ENCODE data around the gene GALNT11. TPM values are rescaled to one million over a fixed set of nuclear protein-coding genes. Genes with fewer than 3 reads are reported as not detected.
"Not testable (repeated sequence)": the region's sequence is repeated elsewhere in the genome, so short reads cannot be mapped to it uniquely, and the experiment has no call there.

Gene GALNT11
- total and polyA plus RNA-seq, 12 donors, result 13.2 to 28.4 (median 21.7) TPM

DNA sequence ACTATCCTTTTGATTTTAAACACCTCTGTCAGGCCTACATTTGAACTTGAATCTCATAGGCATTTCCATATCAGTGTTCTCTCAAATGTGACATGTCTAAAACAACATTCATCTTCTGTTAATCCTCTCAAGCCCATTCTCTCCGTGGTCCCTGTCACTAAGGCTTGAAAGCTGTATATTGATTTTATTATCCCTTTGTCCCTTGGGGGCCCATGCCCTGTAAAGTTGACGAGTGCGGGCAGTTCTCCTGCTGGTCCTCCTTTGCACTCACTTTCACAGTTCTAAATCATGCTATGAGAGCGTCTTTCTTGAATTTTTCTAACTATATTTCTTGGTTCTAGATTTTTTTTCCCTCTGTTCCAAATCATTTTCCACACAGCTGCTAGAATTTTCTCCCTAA lies 27.3 kb downstream of the GALNT11 start:
- Histone ChIP-seq H3K4me1 (peaks cover 0 to 16% (median 11%) of the 10 kb centered on the region in 9 donors), H3K4me3 (no peak overlapping the region), H3K36me3 (no peaks in the 10 kb centered on the region), H3K9me3 (peaks cover 0 to 13% (median 4%) of the 10 kb centered on the region in 11 donors), H3K27me3 (no peaks in the 10 kb centered on the region), H3K27ac (no peak overlapping the region)
- intact Hi-C loops (cut with DNase I), result no loop called here
- DNase-seq (no peak), ATAC-seq (no peak)
- TF ChIP-seq, protein P1, sequence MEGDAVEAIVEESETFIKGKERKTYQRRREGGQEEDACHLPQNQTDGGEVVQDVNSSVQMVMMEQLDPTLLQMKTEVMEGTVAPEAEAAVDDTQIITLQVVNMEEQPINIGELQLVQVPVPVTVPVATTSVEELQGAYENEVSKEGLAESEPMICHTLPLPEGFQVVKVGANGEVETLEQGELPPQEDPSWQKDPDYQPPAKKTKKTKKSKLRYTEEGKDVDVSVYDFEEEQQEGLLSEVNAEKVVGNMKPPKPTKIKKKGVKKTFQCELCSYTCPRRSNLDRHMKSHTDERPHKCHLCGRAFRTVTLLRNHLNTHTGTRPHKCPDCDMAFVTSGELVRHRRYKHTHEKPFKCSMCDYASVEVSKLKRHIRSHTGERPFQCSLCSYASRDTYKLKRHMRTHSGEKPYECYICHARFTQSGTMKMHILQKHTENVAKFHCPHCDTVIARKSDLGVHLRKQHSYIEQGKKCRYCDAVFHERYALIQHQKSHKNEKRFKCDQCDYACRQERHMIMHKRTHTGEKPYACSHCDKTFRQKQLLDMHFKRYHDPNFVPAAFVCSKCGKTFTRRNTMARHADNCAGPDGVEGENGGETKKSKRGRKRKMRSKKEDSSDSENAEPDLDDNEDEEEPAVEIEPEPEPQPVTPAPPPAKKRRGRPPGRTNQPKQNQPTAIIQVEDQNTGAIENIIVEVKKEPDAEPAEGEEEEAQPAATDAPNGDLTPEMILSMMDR (IDR thresholded peaks at IDR 0.05), result no peak
- 77 to 78% methylated on average over 4 of the region's 4 CpGs for WGBS, 2 donors

DNA sequence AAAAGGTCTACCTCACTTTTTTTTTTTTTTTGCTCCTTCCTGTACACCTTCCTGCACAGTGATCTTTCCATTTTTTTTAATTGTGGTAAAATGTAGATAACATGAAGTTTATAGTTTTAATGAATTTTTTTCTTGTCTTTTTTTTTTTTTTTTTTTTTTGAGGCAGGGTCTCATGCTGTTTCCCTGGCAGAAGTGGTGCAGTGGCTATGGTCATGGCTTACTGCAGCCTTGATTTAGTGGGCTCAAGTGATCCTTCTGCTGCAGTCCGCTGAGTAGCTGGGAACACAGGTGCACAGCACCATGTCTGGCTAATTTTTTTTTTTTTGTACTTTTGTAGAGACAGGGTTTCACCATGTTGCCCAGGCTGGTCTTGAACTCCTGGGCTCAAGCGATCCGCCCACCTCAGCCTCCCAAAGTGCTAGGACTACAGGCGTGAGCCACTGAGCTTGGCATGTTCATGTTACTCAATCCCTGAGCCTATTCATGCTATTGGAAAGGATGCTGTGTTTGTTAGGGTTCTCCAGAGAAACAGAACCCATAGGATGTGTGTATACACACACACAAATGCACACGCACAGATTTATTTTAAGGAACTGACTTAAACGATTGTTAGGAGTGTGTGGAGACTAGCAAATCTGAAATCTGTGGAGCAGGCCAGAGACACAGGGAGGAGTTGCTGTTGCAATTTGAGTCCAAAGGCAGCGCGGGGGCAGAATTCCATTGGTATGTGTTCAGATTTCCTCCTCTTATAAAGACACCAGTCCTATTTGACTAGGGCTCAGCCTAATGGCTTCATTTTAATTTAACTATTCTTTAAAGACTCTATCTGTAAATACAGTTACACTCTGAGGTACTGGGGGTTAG lies 29.1 kb downstream of the GALNT11 start:
- H3K9me3 ChIP-seq, result no peaks in the 10 kb centered on the region
- 66 to 75% methylated on average over 8 of the region's 8 CpGs for WGBS, 2 donors
- no peaks in the 10 kb centered on the region for H3K27me3 ChIP-seq
- ATAC-seq, result peak in 6 of 8 donors; percentile 57 to 88 (median 74)
- H3K27ac ChIP-seq, result peak overlapping the region in 2 of 10 donors; percentile 49
- TF ChIP-seq, protein P1 (IDR thresholded peaks at IDR 0.05), result peak in 2 of 9 donors; percentile 29 to 32
- intact Hi-C loops (cut with DNase I), result no loop called here
- no peak overlapping the region for H3K4me3 ChIP-seq
- H3K36me3 ChIP-seq, result no peaks in the 10 kb centered on the region
- DNase-seq, result peak in 1 of 2 donors; percentile 34
- peaks cover 0 to 30% (median 13%) of the 10 kb centered on the region in 9 donors for H3K4me1 ChIP-seq

DNA sequence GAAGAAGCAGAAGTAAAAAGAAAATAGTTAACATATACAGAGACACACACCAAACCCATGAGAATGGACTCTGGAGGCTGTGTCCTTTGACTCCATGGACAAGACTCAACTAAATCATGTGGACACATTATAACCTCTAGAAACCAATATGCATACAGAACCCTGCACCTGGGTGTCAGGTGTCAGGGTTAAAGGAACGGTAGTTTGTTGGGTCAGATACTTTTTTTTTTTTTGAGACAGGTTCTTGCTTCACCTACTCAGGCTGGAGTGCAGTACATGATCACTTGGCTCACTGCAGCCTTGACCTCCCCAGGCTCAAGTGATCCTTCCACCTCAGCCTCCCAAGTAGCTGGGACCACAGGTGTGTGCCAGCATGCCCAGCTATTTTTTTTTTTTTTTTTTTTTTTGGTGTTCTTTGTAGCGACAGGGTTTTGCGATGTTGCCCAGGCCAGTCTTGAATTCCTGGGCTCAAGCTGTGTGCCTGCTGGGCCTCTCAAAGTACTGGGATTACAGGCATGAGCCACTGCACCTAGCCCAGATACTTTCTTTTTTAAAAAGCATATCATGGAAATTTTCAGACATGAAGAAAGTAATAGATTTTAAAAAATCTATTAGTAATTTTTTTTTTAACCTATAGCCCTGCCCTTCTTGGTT lies 31.3 kb downstream of the GALNT11 start:
- ATAC-seq (no peak), DNase-seq (no peak)
- TF ChIP-seq, protein P1 (IDR thresholded peaks at IDR 0.05), result no peak
- Histone ChIP-seq H3K9me3 (peaks cover 0 to 7% (median 0%) of the 10 kb centered on the region in 11 donors), H3K36me3 (no peaks in the 10 kb centered on the region), H3K27me3 (no peaks in the 10 kb centered on the region), H3K4me3 (no peak overlapping the region), H3K4me1 (peaks cover 0 to 23% (median 7%) of the 10 kb centered on the region in 9 donors), H3K27ac (no peak overlapping the region)
- WGBS, 2 donors, result 78 to 96% methylated on average over 3 of the region's 3 CpGs
- intact Hi-C loops (cut with DNase I), result no loop called here

DNA sequence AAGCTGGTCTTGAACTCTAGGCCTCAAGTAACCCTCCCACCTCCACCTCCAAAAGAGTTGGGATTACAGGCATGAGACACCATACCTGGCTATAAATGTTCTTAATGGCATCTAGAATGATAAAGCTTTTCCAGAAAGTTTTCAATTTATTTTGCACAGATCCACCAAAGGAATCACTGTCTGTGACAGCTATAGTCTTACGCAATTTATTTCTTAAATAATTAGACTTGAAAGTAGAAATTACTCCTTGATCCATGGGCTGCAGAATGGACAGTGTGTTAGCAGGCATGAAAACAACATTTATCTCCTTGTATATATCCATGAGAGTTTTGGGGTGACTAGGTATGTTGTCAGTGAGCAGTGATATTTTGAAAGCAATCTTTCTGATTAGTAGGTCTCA lies 33.8 kb downstream of the GALNT11 start:
- H3K36me3 ChIP-seq, result no peaks in the 10 kb centered on the region
- H3K9me3 ChIP-seq, result peaks cover 0 to 13% (median 0%) of the 10 kb centered on the region in 11 donors
- ATAC-seq (no peak), DNase-seq (no peak)
- TF ChIP-seq, protein P1 (IDR thresholded peaks at IDR 0.05), result no peak
- H3K4me3 ChIP-seq, result no peak overlapping the region
- intact Hi-C loops (cut with DNase I), result no loop called here
- peaks cover 0 to 23% (median 7%) of the 10 kb centered on the region in 9 donors for H3K4me1 ChIP-seq
- 100% methylated on average over 1 of the region's 1 CpG for WGBS, 2 donors
- H3K27me3 ChIP-seq, result no peaks in the 10 kb centered on the region
- no peak overlapping the region for H3K27ac ChIP-seq

DNA sequence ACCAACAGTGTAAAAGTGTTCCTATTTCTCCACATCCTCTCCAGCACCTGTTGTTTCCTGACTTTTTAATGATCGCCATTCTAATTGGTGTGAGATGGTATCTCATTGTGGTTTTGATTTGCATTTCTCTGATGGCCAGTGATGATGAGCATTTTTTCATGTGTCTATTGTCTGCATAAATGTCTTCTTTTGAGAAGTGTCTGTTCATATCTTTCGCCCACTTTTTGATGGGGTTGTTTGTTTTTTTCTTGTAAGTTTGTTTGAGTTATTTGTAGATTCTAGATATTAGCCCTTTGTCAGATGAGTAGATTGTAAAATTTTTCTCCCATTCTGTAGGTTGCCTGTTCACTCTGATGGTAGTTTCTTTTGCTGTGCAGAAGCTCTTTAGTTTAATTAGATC lies 35.6 kb downstream of the GALNT11 start:
- WGBS, 2 donors, result 57 to 94% methylated on average over 1 of the region's 2 CpGs
- H3K36me3 ChIP-seq; DNase-seq; H3K27me3 ChIP-seq; H3K27ac ChIP-seq; ATAC-seq; intact Hi-C loops (cut with DNase I); H3K4me3 ChIP-seq: not testable (repeated sequence)
- peaks cover 0 to 14% (median 5%) of the 10 kb centered on the region in 9 donors for H3K4me1 ChIP-seq
- H3K9me3 ChIP-seq, result peaks cover 0 to 13% (median 0%) of the 10 kb centered on the region in 11 donors

DNA sequence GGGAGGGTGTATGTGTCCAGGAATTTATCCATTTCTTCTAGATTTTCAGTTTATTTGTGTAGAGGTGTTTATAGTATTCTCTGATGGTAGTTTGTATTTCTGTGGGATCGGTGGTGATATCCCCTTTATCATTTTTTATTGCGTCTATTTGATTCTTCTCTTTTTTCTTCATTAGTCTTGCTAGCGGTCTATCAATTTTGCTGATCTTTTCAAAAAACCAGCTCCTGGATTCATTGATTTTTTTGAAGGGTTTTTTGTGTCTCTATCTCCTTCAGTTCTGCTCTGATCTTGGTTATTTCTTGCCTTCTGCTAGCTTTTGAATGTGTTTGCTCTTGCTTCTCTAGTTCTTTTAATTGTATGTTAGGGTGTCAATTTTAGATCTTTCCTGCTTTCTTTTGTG lies 37.7 kb downstream of the GALNT11 start:
- H3K27ac ChIP-seq; ATAC-seq; H3K27me3 ChIP-seq; DNase-seq; intact Hi-C loops (cut with DNase I); H3K36me3 ChIP-seq; H3K4me3 ChIP-seq: not testable (repeated sequence)
- 81 to 100% methylated on average over 3 of the region's 3 CpGs for WGBS, 2 donors
- Histone ChIP-seq H3K9me3 (peaks cover 0 to 13% (median 0%) of the 10 kb centered on the region in 11 donors), H3K4me1 (peaks cover 0 to 10% (median 2%) of the 10 kb centered on the region in 9 donors)

DNA sequence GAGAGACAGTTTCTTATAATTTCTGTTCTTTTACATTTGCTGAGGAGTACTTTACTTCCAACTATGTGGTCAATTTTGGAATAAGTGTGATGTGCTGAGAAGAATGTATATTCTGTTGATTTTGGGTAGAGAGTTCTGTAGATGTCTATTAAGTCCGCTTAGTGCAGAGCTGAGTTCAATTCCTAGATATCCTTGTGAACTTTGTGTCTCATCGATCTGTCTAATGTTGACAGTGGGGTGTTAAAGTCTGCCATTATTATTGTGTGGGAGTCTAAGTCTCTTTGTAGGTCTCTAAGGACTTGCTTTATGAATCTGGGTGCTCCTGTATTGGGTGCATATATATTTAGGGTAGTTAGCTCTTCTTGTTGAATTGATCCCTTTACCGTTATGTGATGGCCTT lies 38.3 kb downstream of the GALNT11 start:
- intact Hi-C loops (cut with DNase I); H3K36me3 ChIP-seq; H3K4me1 ChIP-seq; ATAC-seq; H3K4me3 ChIP-seq; H3K27me3 ChIP-seq; H3K27ac ChIP-seq; DNase-seq: not testable (repeated sequence)
- 96 to 99% methylated on average over 3 of the region's 3 CpGs for WGBS, 2 donors
- H3K9me3 ChIP-seq, result peaks cover 0 to 13% (median 0%) of the 10 kb centered on the region in 11 donors
